Heart left ventricle (tissue), 16 donors: ENCODE data around the gene SGO2. TPM values are rescaled to one million over a fixed set of nuclear protein-coding genes. Genes with fewer than 3 reads are reported as not detected.

Source experiments
- ATAC-seq, 4 donors: fragments of 200-7000 bp; cut with Tn5 transposase; one replicate each; pipeline ENCODE4 v1.9.1; 2020 to 2022; ENCODE audit warnings: moderate library complexity in 4 of 4, mild to moderate bottlenecking in 3 of 4, moderate number of reproducible peaks in 1 of 4
- DNase-seq, 5 donors: peaks; one replicate each; pipeline ENCODE4 v3.0.0-alpha.2; 2020
- H3K27ac ChIP-seq, 12 donors: fragments of 200-600 bp; sonication (generic) in 4 of 12; one replicate each; pipeline versions ENCODE4 v1.5.0 to v1.8.0; 2016 to 2022; ENCODE audit warnings: mild to moderate bottlenecking in 2 of 12
- H3K27me3 ChIP-seq, 9 donors: fragments of 200-600 bp; sonication (generic) in 2 of 9; one replicate each; pipeline versions ENCODE4 v1.5.1 to v1.8.0; 2016 to 2022; ENCODE audit warnings: mild to moderate bottlenecking in 3 of 9
- H3K36me3 ChIP-seq, 9 donors: fragments of 200-600 bp; sonication (generic) in 2 of 9; one replicate each; pipeline versions ENCODE4 v1.5.0 to v1.8.0; 2018 to 2022; ENCODE audit warnings: mild to moderate bottlenecking in 2 of 9
- H3K4me1 ChIP-seq, 12 donors: fragments of 200-600 bp; sonication (generic) in 4 of 12; one replicate each; pipeline versions ENCODE4 v1.5.0 to v1.8.0; 2016 to 2022; ENCODE audit warnings: mild to moderate bottlenecking in 3 of 12
- H3K4me3 ChIP-seq, 12 donors: fragments of 200-600 bp; sonication (generic) in 4 of 12; one replicate each; pipeline versions ENCODE4 v1.5.0 to v1.8.0; 2017 to 2022; ENCODE audit warnings: mild to moderate bottlenecking in 9 of 12, moderate library complexity in 4 of 12
- H3K9me3 ChIP-seq, 12 donors: fragments of 200-600 bp; sonication (generic) in 4 of 12; one replicate each; pipeline versions ENCODE4 v1.5.0 to v1.8.0; 2016 to 2022; ENCODE audit warnings: mild to moderate bottlenecking in 1 of 12
- CTCF ChIP-seq, 12 donors: fragments of 200-600 bp; sonication (generic) in 4 of 12; IDR thresholded peaks; one replicate each; pipeline versions ENCODE4 v1.5.0 to v1.8.0; 2018 to 2022; ENCODE audit warnings: antibody characterized with exemption in 12 of 12, mild to moderate bottlenecking in 5 of 12
- POLR2A ChIP-seq, 2 donors: fragments of 450-650 bp; IDR thresholded peaks; one replicate each; pipeline ENCODE4 v1.6.1; 2017; ENCODE audit warnings: antibody characterized with exemption in 2 of 2, mild to moderate bottlenecking in 2 of 2, moderate library complexity in 2 of 2
- WGBS, 4 donors: extraction: QIAGEN DNeasy Blood & Tissue Kit in 2 of 4; methylation state at CpG; one replicate each; pipeline versions ENCODE4 v1.1.5 to v1.1.7; 2013 to 2018; 5-methylcytosine and 5-hydroxymethylcytosine counted together
- intact Hi-C, 10 donors: fragments of 100-400 bp; cut with DNase I; formaldehyde crosslinking; loops; one replicate each; pipeline versions ENCODE4 v1.11.1 to v1.14.2; 2022
- polyA plus RNA-seq, 2 donors: library from polyadenylated mRNA; stranded (reverse); fragments of 200-250 nt; gene quantifications; one replicate each; pipeline ENCODE4 v1.2.3, GENCODE V29; 2013
- total RNA-seq, 9 donors: library from RNA; depleted of rRNA in 2 of 9; stranded (reverse); fragments of >200 nt in 2 of 9; fragmentation: NEBNext Ultra II Directional in 3 of 9; extraction: Animal tissue kit (Norgen Biotek cat#: 25700) in 3 of 9; gene quantifications; one replicate each; pipeline versions ENCODE4 v1.1.0 to v1.2.4, GENCODE V29; 2016 to 2023
- donor health status: ischemic (EF 13 %, LVEDD 7.1; RV severe dilation, severe dysfunction).
- donor health status: healthy with polysubstance abuse.
- donor health status: DM: no; HTN: yes; CAD: no.
- donor health status: DM: no; HTN: no; CAD: no.
- donor health status: ischemic (EF 25% LVEDD 6.9; RV normal size, moderate dysfunction).
- donor health status: ischemic (EF 25% LVEDD 5.7; RV mildly dilated, moderate dysfunction).
- donor health status: healthy.
- donor health status: DM: yes; HTN: yes; CAD: no.
- donor health status: ischemic (EF 35%, LVEDD 5.7; RV mildly dilated, moderate dysfunction).
- donor health status: nonischemic (EF 11% LVEDD 7.7; RV severe dilation, severe dysfunction).
- donor health status: DM: yes; HTN: yes; CAD: no.
- donor health status: PGD.
- donor health status: ischemic (EF 29% LVEDD 5.4; RV normal size, mild dysfunction).
- donor health status: nonischemic (EF 23%, LVEDD 6.1; RV moderate dilation, normal function).

SGO2 gene
- total and polyA plus RNA-seq, 11 donors: 0.27 to 5.3 (median 1.8) TPM

- H3K9me3 ChIP-seq: no peaks in the 10 kb centered on the region
- TF ChIP-seq POLR2A (IDR thresholded peaks at IDR 0.05) (no peak), CTCF (IDR thresholded peaks at IDR 0.05) (no peak)
- ATAC-seq (no peak), DNase-seq (no peak)
- WGBS, 4 donors: 67 to 74% (median 72%) methylated on average over 8 of the region's 8 CpGs
- H3K36me3 ChIP-seq: peaks cover 0 to 49% (median 27%) of the 10 kb centered on the region in 9 donors
- H3K4me1 ChIP-seq: peaks cover 0 to 5% (median 0%) of the 10 kb centered on the region in 12 donors
- H3K27ac ChIP-seq: peak overlapping the region in 1 of 12 donors; percentile 26
- H3K27me3 ChIP-seq: no peaks in the 10 kb centered on the region
- intact Hi-C loops: loop anchor here (2.0 to 10.0 kb wide), 8 partner anchors 175 to 507 kb away; partner anchors contain the start of gene SPATS2L (in 6 of the 10)
- H3K4me3 ChIP-seq: no peak overlapping the region
Measured at GRCh38 chr2:200479692-200480265, 46.2 kb upstream of the SGO2 start.

- no peak for ATAC-seq
- Histone ChIP-seq H3K9me3 (no peaks in the 10 kb centered on the region), H3K36me3 (peaks cover 0 to 26% (median 10%) of the 10 kb centered on the region in 9 donors), H3K27ac (no peak overlapping the region), H3K4me1 (peaks cover 0 to 5% (median 0%) of the 10 kb centered on the region in 12 donors), H3K27me3 (no peaks in the 10 kb centered on the region), H3K4me3 (no peak overlapping the region)
- DNase-seq: no peak
- intact Hi-C loops: loop anchor here in 5 of 10 donors (2.0 to 10.0 kb wide), 5 partner anchors 177 to 510 kb away; partner anchors contain the start of gene SPATS2L (in 1 of the 5)
- TF ChIP-seq POLR2A (IDR thresholded peaks at IDR 0.05) (no peak), CTCF (IDR thresholded peaks at IDR 0.05) (no peak)
Measured at GRCh38 chr2:200482194-200482593, 43.8 kb upstream of the SGO2 start.

- Histone ChIP-seq H3K27me3 (no peaks in the 10 kb centered on the region), H3K4me1 (peaks cover 0 to 5% (median 0%) of the 10 kb centered on the region in 12 donors), H3K27ac (no peak overlapping the region), H3K36me3 (peaks cover 0 to 17% (median 3%) of the 10 kb centered on the region in 9 donors), H3K9me3 (no peaks in the 10 kb centered on the region), H3K4me3 (no peak overlapping the region)
- no peak for DNase-seq
- ATAC-seq: peak in 3 of 4 donors; percentile 27 to 28 (median 28)
- WGBS, 4 donors: 40 to 71% (median 64%) methylated on average over 4 of the region's 4 CpGs
- intact Hi-C loops: loop anchor here in 5 of 10 donors (2.0 to 10.0 kb wide), 5 partner anchors 179 to 511 kb away; partner anchors contain the start of gene SPATS2L (in 1 of the 5)
- peak in 6 of 12 donors; percentile 7 to 38 (median 18) for TF ChIP-seq CTCF (IDR thresholded peaks at IDR 0.05)
- no peak for TF ChIP-seq POLR2A (IDR thresholded peaks at IDR 0.05)
Measured at GRCh38 chr2:200483729-200484198, 42.2 kb upstream of the SGO2 start.

GRCh38 chr2:200484934-200485333 is 41.1 kb upstream of the SGO2 start:
- no peaks in the 10 kb centered on the region for H3K9me3 ChIP-seq
- WGBS, 4 donors: 68 to 81% (median 69%) methylated on average over 3 of the region's 3 CpGs

More at GRCh38 chr2:200484934-200485333, 41.1 kb upstream of the SGO2 start:
- H3K27me3 ChIP-seq: no peaks in the 10 kb centered on the region
- ATAC-seq (no peak), DNase-seq (no peak)
- H3K36me3 ChIP-seq: peaks cover 0 to 21% (median 9%) of the 10 kb centered on the region in 9 donors
- TF ChIP-seq CTCF (IDR thresholded peaks at IDR 0.05) (no peak), POLR2A (IDR thresholded peaks at IDR 0.05) (no peak)
- H3K27ac ChIP-seq: no peak overlapping the region
- H3K4me3 ChIP-seq: no peak overlapping the region
- no peaks in the 10 kb centered on the region for H3K4me1 ChIP-seq
- intact Hi-C loops: loop anchor here in 5 of 10 donors (5.0 to 10.0 kb wide), 4 partner anchors 180 to 513 kb away; partner anchors contain the start of gene SPATS2L (in 1 of the 5)
